Pancreas (tissue), 10 donors: ENCODE data around the gene PLCD3. TPM values are rescaled to one million over a fixed set of nuclear protein-coding genes. Genes with fewer than 3 reads are reported as not detected.

Experiments used
- ATAC-seq, 4 donors: fragments of 200-7000 bp; cut with Tn5 transposase; one replicate each; pipeline versions ENCODE4 v1.8.0 to v1.9.1; 2020; ENCODE audit warnings: mild to moderate bottlenecking in 4 of 4, moderate library complexity in 4 of 4
- DNase-seq, 6 donors: peaks; one replicate each; pipeline ENCODE4 v3.0.0-alpha.2; 2020
- FAIRE-seq: peaks from 2 replicates; lab custom pipeline; 2012; peaks lifted over from hg19 to GRCh38; lab: Jason Lieb, UNC
- H3K27ac ChIP-seq, 4 donors: fragments of 200-600 bp; sonication (generic); 1 replicate in 3 of 4; 2 replicates in 1 of 4; pipeline versions ENCODE4 v1.5.0 to v1.8.0; 2020
- H3K27me3 ChIP-seq, 4 donors: fragments of 200-600 bp; one replicate each; pipeline ENCODE4 v1.8.0; 2021
- H3K36me3 ChIP-seq, 3 donors: fragments of 200-600 bp; sonication (generic) in 1 of 3; one replicate each; pipeline versions ENCODE4 v1.5.0 to v1.8.0; 2020 to 2021
- H3K4me1 ChIP-seq, 3 donors: fragments of 200-600 bp; one replicate each; pipeline ENCODE4 v1.8.0; 2021
- H3K4me3 ChIP-seq, 4 donors: fragments of 200-600 bp; sonication (generic) in 2 of 4; one replicate each; pipeline versions ENCODE4 v1.5.0 to v1.8.0; 2020 to 2021
- H3K9me3 ChIP-seq, 4 donors: fragments of 200-600 bp; one replicate each; pipeline ENCODE4 v1.8.0; 2021
- WGBS, 2 donors: extraction: QIAGEN DNeasy Blood & Tissue Kit; methylation state at CpG; one replicate each; pipeline ENCODE4 v1.1.7; 2013; 5-methylcytosine and 5-hydroxymethylcytosine counted together
- intact Hi-C, 3 donors: fragments of 100-400 bp; cut with DNase I; formaldehyde crosslinking; loops; one replicate each; pipeline versions ENCODE4 v1.11.1 to v1.14.2; 2022
- polyA plus RNA-seq, 2 donors: library from polyadenylated mRNA; stranded (reverse); fragments of 200-250 nt; gene quantifications; one replicate each; pipeline ENCODE4 v1.2.3, GENCODE V29; 2013
- total RNA-seq, 6 donors: library from RNA; stranded (reverse); fragmentation: NEBNext Ultra II Directional in 4 of 6; extraction: Animal tissue kit (Norgen Biotek cat#: 25700) in 4 of 6; gene quantifications; one replicate each; pipeline versions ENCODE4 v1.2.1 to v1.2.4, GENCODE V29; 2021 to 2023
- TF ChIP-seq, protein P1 (sequence below), 4 donors: fragments of 200-600 bp; sonication (generic) in 3 of 4; IDR thresholded peaks; one replicate each; pipeline versions ENCODE4 v1.5.0 to v1.8.0; 2021; ENCODE audit warnings: antibody characterized with exemption in 4 of 4
- donor health status: healthy with polysubstance abuse.
- donor health status: DM: no; HTN: no; CAD: no; lungs with moderate emphysema.
- donor health status: DM: no; HTN: no; CAD: no.
- donor health status: control.
- donor health status: control.
- donor health status: Bipolar disorder and iron deficiency.
- donor health status: DM: yes; HTN: yes; CAD: no.
- donor health status: DM: no; HTN: no; CAD: no.
- donor health status: DM: no; HTN: no; CAD: no.
- donor health status: DM: yes; HTN: yes; CAD: no.

PLCD3 gene
- total and polyA plus RNA-seq, 8 donors = 4.6 to 10.6 (median 8.4) TPM

DNA sequence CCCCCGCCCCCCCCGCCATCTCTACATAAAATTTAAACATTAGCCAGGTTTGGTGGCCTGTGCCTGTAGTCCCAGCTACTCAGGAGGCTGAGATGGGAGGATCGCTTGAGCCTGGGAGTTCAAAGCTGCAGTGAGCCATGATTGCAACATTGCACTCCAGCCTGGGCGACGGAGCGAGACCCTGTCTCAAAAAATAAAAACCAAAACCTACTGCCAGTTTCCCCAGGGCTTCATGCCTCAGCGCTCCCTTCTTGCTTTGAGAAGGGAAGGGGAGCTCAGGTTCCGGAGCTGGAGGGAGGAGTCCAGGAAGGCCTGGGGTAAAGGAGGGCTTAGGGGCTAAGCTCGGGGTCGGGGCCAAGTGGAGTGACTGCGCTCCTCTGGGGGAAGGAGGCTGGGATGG, 20.5 kb downstream of the PLCD3 start:
- WGBS, 2 donors = 89 to 94% methylated on average over 11 of the region's 11 CpGs
- DNase-seq = no peak
- no peaks in the 10 kb centered on the region for H3K4me1 ChIP-seq

DNA sequence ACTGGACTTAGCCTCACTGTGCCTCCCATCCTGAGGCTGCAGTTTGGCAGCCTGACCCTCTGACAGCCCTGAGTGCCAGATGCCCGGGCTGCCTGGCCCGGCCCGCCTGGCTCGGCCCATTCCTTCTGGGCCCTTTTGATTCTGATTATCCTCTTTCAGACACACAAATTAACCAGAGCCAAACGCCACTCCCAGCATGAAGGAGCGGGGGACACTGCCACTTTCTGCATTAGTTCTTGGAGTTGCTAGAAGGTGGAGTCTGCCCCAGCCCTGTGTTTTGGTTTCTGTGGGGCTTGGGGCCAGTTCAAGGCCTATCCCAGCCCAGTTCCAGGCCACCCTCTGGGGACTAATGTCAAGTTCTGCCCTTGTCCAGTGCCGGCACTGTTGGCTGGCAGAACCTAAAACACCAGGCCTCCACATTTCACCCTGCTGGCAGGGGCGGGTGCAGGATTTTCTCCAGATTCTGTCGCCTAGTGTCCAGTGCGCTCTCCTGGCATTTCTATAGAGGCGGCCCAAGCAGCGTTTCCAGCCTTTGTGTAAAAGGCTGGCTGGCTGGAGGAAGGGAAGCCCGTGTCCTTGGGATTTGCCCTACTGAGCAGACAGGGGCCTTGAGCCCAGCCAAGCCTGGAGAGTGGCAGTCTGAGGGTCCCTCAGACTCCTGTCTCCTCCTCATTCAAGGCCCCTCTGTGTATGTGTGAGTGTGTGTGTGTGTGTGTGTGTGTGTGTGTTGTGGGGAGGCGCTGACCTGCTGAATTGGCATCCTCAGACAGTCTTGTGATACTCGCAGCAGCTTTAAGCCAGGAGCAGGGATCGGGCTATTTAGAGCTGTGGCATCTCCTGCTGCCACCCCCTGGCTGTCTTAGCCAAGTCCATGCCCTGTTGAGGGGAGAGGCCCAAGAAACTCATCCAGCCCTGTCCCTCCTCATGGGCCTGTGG, 21.4 kb downstream of the PLCD3 start:
- TF ChIP-seq, protein P1, sequence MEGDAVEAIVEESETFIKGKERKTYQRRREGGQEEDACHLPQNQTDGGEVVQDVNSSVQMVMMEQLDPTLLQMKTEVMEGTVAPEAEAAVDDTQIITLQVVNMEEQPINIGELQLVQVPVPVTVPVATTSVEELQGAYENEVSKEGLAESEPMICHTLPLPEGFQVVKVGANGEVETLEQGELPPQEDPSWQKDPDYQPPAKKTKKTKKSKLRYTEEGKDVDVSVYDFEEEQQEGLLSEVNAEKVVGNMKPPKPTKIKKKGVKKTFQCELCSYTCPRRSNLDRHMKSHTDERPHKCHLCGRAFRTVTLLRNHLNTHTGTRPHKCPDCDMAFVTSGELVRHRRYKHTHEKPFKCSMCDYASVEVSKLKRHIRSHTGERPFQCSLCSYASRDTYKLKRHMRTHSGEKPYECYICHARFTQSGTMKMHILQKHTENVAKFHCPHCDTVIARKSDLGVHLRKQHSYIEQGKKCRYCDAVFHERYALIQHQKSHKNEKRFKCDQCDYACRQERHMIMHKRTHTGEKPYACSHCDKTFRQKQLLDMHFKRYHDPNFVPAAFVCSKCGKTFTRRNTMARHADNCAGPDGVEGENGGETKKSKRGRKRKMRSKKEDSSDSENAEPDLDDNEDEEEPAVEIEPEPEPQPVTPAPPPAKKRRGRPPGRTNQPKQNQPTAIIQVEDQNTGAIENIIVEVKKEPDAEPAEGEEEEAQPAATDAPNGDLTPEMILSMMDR (IDR thresholded peaks at IDR 0.05) = no peak
- FAIRE-seq (no peak), DNase-seq (no peak), ATAC-seq (peak in 2 of 4 donors; percentile 28 to 29)
- intact Hi-C loops = loop anchor here in 1 of 3 donors (10.0 kb wide), 2 partner anchors 186 to 336 kb away; no protein-coding TSS in a partner anchor
- Histone ChIP-seq H3K27me3 (no peaks in the 10 kb centered on the region), H3K27ac (no peak overlapping the region), H3K4me1 (no peaks in the 10 kb centered on the region), H3K9me3 (no peaks in the 10 kb centered on the region), H3K4me3 (no peak overlapping the region), H3K36me3 (peaks cover 0 to 28% (median 7%) of the 10 kb centered on the region in 3 donors)
- 70 to 76% methylated on average over 16 of the region's 16 CpGs for WGBS, 2 donors

More for the DNA sequence above, 20.5 kb downstream of the PLCD3 start:
- TF ChIP-seq, protein P1 (IDR thresholded peaks at IDR 0.05) = no peak
- ATAC-seq = no peak
- no peaks in the 10 kb centered on the region for H3K27me3 ChIP-seq
- no peak overlapping the region for H3K27ac ChIP-seq
- H3K9me3 ChIP-seq = no peaks in the 10 kb centered on the region
- intact Hi-C loops = loop anchor here in 1 of 3 donors (10.0 kb wide), 2 partner anchors 187 to 337 kb away; no protein-coding TSS in a partner anchor
- H3K4me3 ChIP-seq = no peak overlapping the region
- no peak for FAIRE-seq
- peaks cover 0 to 19% (median 0%) of the 10 kb centered on the region in 3 donors for H3K36me3 ChIP-seq

DNA sequence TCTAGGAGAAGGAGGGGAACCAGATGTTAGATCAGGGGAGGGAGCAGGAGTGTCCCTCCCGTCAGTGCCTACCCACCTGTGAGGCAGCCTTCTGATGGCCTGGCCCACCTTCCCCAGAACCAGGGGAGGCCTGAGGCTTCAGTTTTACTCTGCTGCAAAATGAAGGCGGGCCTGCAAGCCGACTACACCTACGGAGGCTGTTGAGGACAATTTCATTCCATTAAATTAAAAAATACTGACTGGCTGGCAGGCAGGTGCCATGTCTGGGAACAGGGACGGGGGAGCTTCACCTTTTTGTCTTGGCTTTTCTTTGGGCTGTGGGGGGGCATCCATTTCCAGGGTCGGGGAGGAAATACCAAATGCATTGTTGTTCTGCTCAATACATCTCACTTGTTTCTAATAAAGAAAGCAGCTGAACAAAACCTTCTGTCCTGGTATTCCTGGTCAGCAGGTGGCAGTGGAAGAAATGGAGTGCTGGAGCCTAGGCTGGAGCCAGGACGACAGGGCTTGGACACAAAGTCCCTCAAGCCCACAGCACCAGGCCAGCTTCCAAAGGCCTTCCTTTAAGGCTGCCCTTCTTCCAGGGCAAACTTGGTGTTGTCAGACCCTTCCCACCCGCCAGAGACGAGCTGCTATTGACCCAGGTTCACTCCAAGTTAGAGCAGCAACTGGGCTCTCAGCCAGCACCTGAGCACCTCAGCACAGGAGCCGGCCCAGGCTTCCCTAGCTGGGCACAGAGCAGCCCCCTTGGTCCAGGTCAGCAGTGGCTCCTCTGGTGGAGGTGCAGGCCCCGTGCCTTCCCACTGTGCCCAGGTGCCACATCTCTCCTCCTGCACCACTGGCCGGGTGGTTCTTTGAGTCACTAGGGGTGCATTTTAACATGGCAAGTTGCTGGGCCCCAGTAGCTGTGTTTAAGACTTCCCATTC, 23.5 kb downstream of the PLCD3 start:
- WGBS, 2 donors = 77 to 78% methylated on average over 12 of the region's 12 CpGs
- FAIRE-seq (no peak), DNase-seq (no peak), ATAC-seq (peak in 2 of 4 donors; percentile 17)
- TF ChIP-seq, protein P1 (IDR thresholded peaks at IDR 0.05) = no peak
- no peaks in the 10 kb centered on the region for H3K4me1 ChIP-seq
- no peaks in the 10 kb centered on the region for H3K27me3 ChIP-seq
- peaks cover 0 to 48% (median 23%) of the 10 kb centered on the region in 3 donors for H3K36me3 ChIP-seq
- H3K9me3 ChIP-seq = no peaks in the 10 kb centered on the region
- H3K27ac ChIP-seq = no peak overlapping the region
- H3K4me3 ChIP-seq = no peak overlapping the region
- intact Hi-C loops = no loop called here

GRCh38 chr17:45108051-45108450, 24.3 kb downstream of the PLCD3 start:
- FAIRE-seq (no peak), DNase-seq (no peak), ATAC-seq (no peak)
- no peaks in the 10 kb centered on the region for H3K9me3 ChIP-seq
- no peak overlapping the region for H3K4me3 ChIP-seq
- H3K36me3 ChIP-seq = peaks cover 0 to 56% (median 31%) of the 10 kb centered on the region in 3 donors
- WGBS, 2 donors = 73 to 84% methylated on average over 9 of the region's 9 CpGs
- H3K27ac ChIP-seq = no peak overlapping the region
- intact Hi-C loops = no loop called here
- H3K27me3 ChIP-seq = no peaks in the 10 kb centered on the region
- TF ChIP-seq, protein P1 (IDR thresholded peaks at IDR 0.05) = no peak
- H3K4me1 ChIP-seq = no peaks in the 10 kb centered on the region
